ENCODE results near the gene ANKRD13B.

Gene ANKRD13B

GRCh38 chr17:29582772-29583171 lies 10.2 kb upstream of the ANKRD13B start:
- no peak for DNase-seq

- no peak for DNase-seq
Observed at GRCh38 chr17:29583324-29584248, 9.3 kb upstream of the ANKRD13B start.

- DNase-seq, result no peak
Observed at GRCh38 chr17:29584452-29585079, 8.4 kb upstream of the ANKRD13B start.

- DNase-seq, result peak; percentile 30 to 46
Observed at GRCh38 chr17:29585080-29585751, 7.7 kb upstream of the ANKRD13B start.

GRCh38 chr17:29586676-29587469 lies 6.1 kb upstream of the ANKRD13B start:
- DNase-seq, result no peak

GRCh38 chr17:29587591-29587990 lies 5.3 kb upstream of the ANKRD13B start:
- no peak for DNase-seq

- DNase-seq, result no peak
Observed at GRCh38 chr17:29588017-29588561, 4.8 kb upstream of the ANKRD13B start.

- peak; percentile 42 to 50 for DNase-seq
Observed at GRCh38 chr17:29588562-29589411, 4.1 kb upstream of the ANKRD13B start.

GRCh38 chr17:29589524-29590410 lies 3.2 kb upstream of the ANKRD13B start, which contains the start of gene GIT1:
Gene GIT1 (minus strand): TSS chr17:29589648. CDS start chr17:29589378, 270 bp downstream.
- DNase-seq, result peak; percentile 82 to 85

- peak in 1 of 2 donors; percentile 31 for DNase-seq
Observed at GRCh38 chr17:29590411-29591145, 2.4 kb upstream of the ANKRD13B start.

- no peak for DNase-seq
Observed at GRCh38 chr17:29591146-29591736, 1.7 kb upstream of the ANKRD13B start.

- DNase-seq, result peak; percentile 75 to 81
Observed at GRCh38 chr17:29591737-29592608, 959 bp upstream of the ANKRD13B start.

GRCh38 chr17:29593591-29594518 lies 923 bp downstream of the ANKRD13B start:
- no peak for DNase-seq

GRCh38 chr17:29594519-29595090 lies 1.7 kb downstream of the ANKRD13B start:
- DNase-seq, result no peak

GRCh38 chr17:29595107-29595942 lies 2.4 kb downstream of the ANKRD13B start:
- no peak for DNase-seq
